Renal cortex interstitium (tissue), 11 donors: ENCODE data around the gene ADAM20. TPM values are rescaled to one million over a fixed set of nuclear protein-coding genes. Genes with fewer than 3 reads are reported as not detected.
"Not testable (repeated sequence)": the region's sequence is repeated elsewhere in the genome, so short reads cannot be mapped to it uniquely, and the experiment has no call there.

Experiments used
- DNase-seq, 11 donors: peaks; one replicate each; pipeline ENCODE4 v3.0.0-alpha.2; 2013; ENCODE audit warnings: low read depth in 9 of 11, low spot score in 4 of 11; ENCODE audit errors: extremely low read depth in 1 of 11
- polyA plus RNA-seq, 3 donors: library from polyadenylated mRNA; unstranded; fragments of 120-200 nt; gene quantifications; one replicate each; pipeline ENCODE4 v1.2.1, GENCODE V29; 2013; ENCODE audit not compliant: insufficient read length in 3 of 3

The ADAM20 gene
- polyA plus RNA-seq, 3 donors = 0.07 to 0.18 (median 0.11) TPM

GRCh38 chr14:70475459-70475858, 59.3 kb downstream of the ADAM20 start:
- not testable (repeated sequence) for DNase-seq

DNA sequence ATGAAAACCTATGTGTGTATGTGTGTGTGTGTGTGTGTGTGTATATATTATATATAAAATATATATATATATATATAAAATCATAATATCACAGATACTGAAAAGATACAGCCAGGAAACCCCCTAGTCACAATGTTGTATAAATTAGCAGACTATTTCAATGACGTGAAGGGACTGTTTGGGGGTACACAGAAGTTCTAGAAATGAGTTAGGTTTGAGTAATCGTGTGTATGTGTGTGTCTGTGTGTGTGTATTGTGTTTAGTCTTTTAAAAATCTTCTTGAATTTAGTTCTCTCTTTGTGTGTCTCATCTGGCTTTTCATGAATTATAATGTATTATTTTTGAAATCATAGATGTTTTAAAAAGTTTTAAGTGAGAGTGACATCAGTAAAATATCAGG, 61.0 kb downstream of the ADAM20 start:
- DNase-seq = no peak

Other genes starting within 250 kb of the ADAM20 start
- gene COX16, start 175.3 kb downstream of the ADAM20 start, polyA plus RNA-seq = 10 to 100 TPM; 74.1 to 92.4 (median 80.5) TPM
- 10 to 100 TPM; 38.8 to 45.3 (median 45.3) TPM for gene SYNJ2BP, start 117.9 kb downstream of the ADAM20 start, polyA plus RNA-seq
- under 1 TPM; 0.34 to 0.65 (median 0.45) TPM for gene ADAM21, start 82.8 kb downstream of the ADAM20 start, polyA plus RNA-seq
- gene MED6, start 65.7 kb upstream of the ADAM20 start, polyA plus RNA-seq = 10 to 100 TPM; 38.2 to 40.4 (median 38.9) TPM
- 1 to 10 TPM; 3.8 to 4.3 (median 3.9) TPM for gene TTC9, start 106.9 kb upstream of the ADAM20 start, polyA plus RNA-seq